ENCODE results near the gene PIK3CB. TPM values are rescaled to one million over a fixed set of nuclear protein-coding genes. Genes with fewer than 3 reads are reported as not detected.

Gene PIK3CB
- total RNA-seq, 1 donor from 2014 or later, result 30.7 TPM

Other genes with a start within 250 kb of the PIK3CB start
- 19.0 TPM for gene CEP70, start 240.7 kb downstream of the PIK3CB start, total RNA-seq
- gene FAIM, start 226.2 kb downstream of the PIK3CB start, total RNA-seq, result 1.9 TPM
- not detected for gene FOXL2, start 112.2 kb upstream of the PIK3CB start, total RNA-seq
- not detected for gene FOXL2NB, start 112.3 kb upstream of the PIK3CB start, total RNA-seq
- gene PRR23A, start 171.3 kb upstream of the PIK3CB start, total RNA-seq, result not detected
- not detected for gene PRR23B, start 186.0 kb upstream of the PIK3CB start, total RNA-seq
- gene PRR23C, start 210.0 kb upstream of the PIK3CB start, total RNA-seq, result not detected